ENCODE results near the gene MYBPC2. TPM values are rescaled to one million over a fixed set of nuclear protein-coding genes. Genes with fewer than 3 reads are reported as not detected.

Gene MYBPC2
- total RNA-seq, 1 experiment from 2014 or later: 0.18 TPM

DNA sequence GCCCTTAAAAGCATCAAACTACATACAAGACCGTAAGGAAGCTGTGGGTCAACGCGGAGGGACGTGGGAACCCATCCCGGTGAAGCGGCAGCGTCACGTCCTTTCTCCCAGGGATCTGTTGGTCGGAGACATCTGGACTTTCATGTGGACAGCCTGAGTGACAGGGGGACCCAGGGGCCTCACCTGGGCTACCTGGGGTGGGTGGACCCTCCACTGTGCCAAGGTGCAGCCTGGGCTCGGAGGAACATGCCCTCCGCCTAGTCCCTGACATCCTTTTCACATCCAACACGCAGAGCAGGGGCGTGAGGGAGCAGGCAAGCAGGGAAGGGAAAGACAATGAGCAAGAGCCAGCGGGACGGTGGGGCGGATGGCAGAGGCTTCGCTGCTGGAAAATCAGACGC, 57.7 kb downstream of the MYBPC2 start:
- no peaks in the 10 kb centered on the region for H3K4me1 ChIP-seq (ENCODE audit: control insufficient read depth, insufficient read depth, low read length)
- no peak overlapping the region for H3K4me3 ChIP-seq (ENCODE audit: low read depth in 2 of 2, low read length in 2 of 2)
- intact Hi-C loops (cut with micrococcal nuclease; ENCODE audit: unreplicated experiment) (no loop called here), in situ Hi-C loops (cut with HindIII; ENCODE audit: low pct_unique_long_range_greater_than_20kb, low sequenced_read_pairs) (no loop called here)
- no peaks in the 10 kb centered on the region for H3K36me3 ChIP-seq (ENCODE audit: control insufficient read depth, insufficient read depth, low read length)
- ATAC-seq (no peak), DNase-seq (ENCODE audit: low read depth, low spot score) (no peak)
- no TSS peak for BruUV-seq (replicated peaks)
- H3K27ac ChIP-seq (ENCODE audit: low read length): no peak overlapping the region
- CTCF ChIA-PET: interaction anchor here (0.8 kb wide), 1 partner anchor 438 kb away, joined by 7 read pairs; no protein-coding TSS in a partner anchor
- H3K9me3 ChIP-seq (ENCODE audit: control insufficient read depth, insufficient read depth, low read depth, low read length): no peaks in the 10 kb centered on the region; the same call in 1 of the 2 replicates
- POLR2A ChIA-PET: no interaction called here
- TF ChIP-seq, protein P1, sequence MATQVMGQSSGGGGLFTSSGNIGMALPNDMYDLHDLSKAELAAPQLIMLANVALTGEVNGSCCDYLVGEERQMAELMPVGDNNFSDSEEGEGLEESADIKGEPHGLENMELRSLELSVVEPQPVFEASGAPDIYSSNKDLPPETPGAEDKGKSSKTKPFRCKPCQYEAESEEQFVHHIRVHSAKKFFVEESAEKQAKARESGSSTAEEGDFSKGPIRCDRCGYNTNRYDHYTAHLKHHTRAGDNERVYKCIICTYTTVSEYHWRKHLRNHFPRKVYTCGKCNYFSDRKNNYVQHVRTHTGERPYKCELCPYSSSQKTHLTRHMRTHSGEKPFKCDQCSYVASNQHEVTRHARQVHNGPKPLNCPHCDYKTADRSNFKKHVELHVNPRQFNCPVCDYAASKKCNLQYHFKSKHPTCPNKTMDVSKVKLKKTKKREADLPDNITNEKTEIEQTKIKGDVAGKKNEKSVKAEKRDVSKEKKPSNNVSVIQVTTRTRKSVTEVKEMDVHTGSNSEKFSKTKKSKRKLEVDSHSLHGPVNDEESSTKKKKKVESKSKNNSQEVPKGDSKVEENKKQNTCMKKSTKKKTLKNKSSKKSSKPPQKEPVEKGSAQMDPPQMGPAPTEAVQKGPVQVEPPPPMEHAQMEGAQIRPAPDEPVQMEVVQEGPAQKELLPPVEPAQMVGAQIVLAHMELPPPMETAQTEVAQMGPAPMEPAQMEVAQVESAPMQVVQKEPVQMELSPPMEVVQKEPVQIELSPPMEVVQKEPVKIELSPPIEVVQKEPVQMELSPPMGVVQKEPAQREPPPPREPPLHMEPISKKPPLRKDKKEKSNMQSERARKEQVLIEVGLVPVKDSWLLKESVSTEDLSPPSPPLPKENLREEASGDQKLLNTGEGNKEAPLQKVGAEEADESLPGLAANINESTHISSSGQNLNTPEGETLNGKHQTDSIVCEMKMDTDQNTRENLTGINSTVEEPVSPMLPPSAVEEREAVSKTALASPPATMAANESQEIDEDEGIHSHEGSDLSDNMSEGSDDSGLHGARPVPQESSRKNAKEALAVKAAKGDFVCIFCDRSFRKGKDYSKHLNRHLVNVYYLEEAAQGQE (IDR thresholded peaks at IDR 0.05; ENCODE audit: insufficient read depth in 1 of 2, low read depth in 2 of 2, low read length in 1 of 2): no peak
- no peak for TF ChIP-seq SIN3A (IDR thresholded peaks at IDR 0.05; ENCODE audit: borderline replicate concordance, insufficient read depth, low read depth, low read length)
- no peak for TF ChIP-seq TCF7L2 (IDR thresholded peaks at IDR 0.05; ENCODE audit: low read depth, low read length)
- no peak for TF ChIP-seq POLR2AphosphoS5 (IDR thresholded peaks at IDR 0.05; ENCODE audit: low read depth, low read length)
- TF ChIP-seq, protein P2, sequence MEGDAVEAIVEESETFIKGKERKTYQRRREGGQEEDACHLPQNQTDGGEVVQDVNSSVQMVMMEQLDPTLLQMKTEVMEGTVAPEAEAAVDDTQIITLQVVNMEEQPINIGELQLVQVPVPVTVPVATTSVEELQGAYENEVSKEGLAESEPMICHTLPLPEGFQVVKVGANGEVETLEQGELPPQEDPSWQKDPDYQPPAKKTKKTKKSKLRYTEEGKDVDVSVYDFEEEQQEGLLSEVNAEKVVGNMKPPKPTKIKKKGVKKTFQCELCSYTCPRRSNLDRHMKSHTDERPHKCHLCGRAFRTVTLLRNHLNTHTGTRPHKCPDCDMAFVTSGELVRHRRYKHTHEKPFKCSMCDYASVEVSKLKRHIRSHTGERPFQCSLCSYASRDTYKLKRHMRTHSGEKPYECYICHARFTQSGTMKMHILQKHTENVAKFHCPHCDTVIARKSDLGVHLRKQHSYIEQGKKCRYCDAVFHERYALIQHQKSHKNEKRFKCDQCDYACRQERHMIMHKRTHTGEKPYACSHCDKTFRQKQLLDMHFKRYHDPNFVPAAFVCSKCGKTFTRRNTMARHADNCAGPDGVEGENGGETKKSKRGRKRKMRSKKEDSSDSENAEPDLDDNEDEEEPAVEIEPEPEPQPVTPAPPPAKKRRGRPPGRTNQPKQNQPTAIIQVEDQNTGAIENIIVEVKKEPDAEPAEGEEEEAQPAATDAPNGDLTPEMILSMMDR (IDR thresholded peaks at IDR 0.05): no peak
- no peaks in the 10 kb centered on the region for H3K27me3 ChIP-seq (ENCODE audit: control insufficient read depth, insufficient read depth, low read length)

DNA sequence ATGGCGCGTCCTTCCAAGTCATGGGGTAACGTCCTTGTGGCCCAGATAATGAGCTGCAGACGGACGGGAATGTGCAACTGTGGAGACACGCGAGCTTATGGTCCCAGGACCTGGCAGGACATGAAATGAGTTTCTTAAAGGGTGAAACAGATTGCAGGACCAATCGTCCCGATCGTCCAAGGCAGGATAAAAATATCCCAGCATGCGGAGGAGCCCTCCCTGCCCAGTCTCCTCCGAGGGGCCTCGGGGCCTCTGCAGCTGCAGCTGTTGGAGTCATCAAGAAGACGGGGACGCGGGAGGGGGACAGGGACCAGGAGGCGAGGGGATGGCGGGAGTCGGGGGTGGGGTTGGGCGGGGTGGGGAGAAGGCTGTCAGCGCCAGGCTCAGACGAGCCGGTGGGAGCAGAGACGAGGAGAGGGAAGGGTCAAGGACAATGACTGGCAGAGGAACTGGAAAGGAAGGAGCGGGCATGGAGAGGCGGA, 58.3 kb downstream of the MYBPC2 start:
- no TSS peak for BruUV-seq (replicated peaks)
- Histone ChIP-seq H3K27me3 (ENCODE audit: control insufficient read depth, insufficient read depth, low read length) (no peaks in the 10 kb centered on the region), H3K4me3 (ENCODE audit: low read depth in 2 of 2, low read length in 2 of 2) (no peak overlapping the region), H3K36me3 (ENCODE audit: control insufficient read depth, insufficient read depth, low read length) (no peaks in the 10 kb centered on the region), H3K27ac (ENCODE audit: low read length) (no peak overlapping the region), H3K9me3 (ENCODE audit: control insufficient read depth, insufficient read depth, low read depth, low read length) (no peaks in the 10 kb centered on the region; the same call in 1 of the 2 replicates), H3K4me1 (ENCODE audit: control insufficient read depth, insufficient read depth, low read length) (no peaks in the 10 kb centered on the region)
- POLR2A ChIA-PET: no interaction called here
- in situ Hi-C loops (cut with HindIII; ENCODE audit: low pct_unique_long_range_greater_than_20kb, low sequenced_read_pairs) (no loop called here), intact Hi-C loops (cut with micrococcal nuclease; ENCODE audit: unreplicated experiment) (no loop called here)
- no peak for ATAC-seq
- CTCF ChIA-PET: interaction anchor here (0.8 kb wide), 1 partner anchor 438 kb away, joined by 7 read pairs; no protein-coding TSS in a partner anchor
- no peak for DNase-seq (ENCODE audit: low read depth, low spot score)
- TF ChIP-seq TCF7L2 (IDR thresholded peaks at IDR 0.05; ENCODE audit: low read depth, low read length): no peak
- TF ChIP-seq, protein P2 (IDR thresholded peaks at IDR 0.05): no peak
- TF ChIP-seq POLR2AphosphoS5 (IDR thresholded peaks at IDR 0.05; ENCODE audit: low read depth, low read length): no peak
- TF ChIP-seq SIN3A (IDR thresholded peaks at IDR 0.05; ENCODE audit: borderline replicate concordance, insufficient read depth, low read depth, low read length): no peak
- TF ChIP-seq, protein P1 (IDR thresholded peaks at IDR 0.05; ENCODE audit: insufficient read depth in 1 of 2, low read depth in 2 of 2, low read length in 1 of 2): no peak
